GM18520 (cell line): ENCODE results near the gene CYP27C1.

ENCODE experiments used
- ATAC-seq: cut with Tn5 transposase; IDR thresholded peaks from one replicate; pipeline ENCODE4 v1.9.1; 2021; ENCODE audit not compliant: unreplicated experiment

Gene CYP27C1

GRCh38 chr2:127157651-127158485 is 62.2 kb downstream of the CYP27C1 start:
- ATAC-seq, result no peak

GRCh38 chr2:127157114-127157513 is 63.0 kb downstream of the CYP27C1 start:
- no peak for ATAC-seq

- ATAC-seq, result no peak
Measured at GRCh38 chr2:127155947-127156346, 64.2 kb downstream of the CYP27C1 start.

GRCh38 chr2:127155028-127155581 is 65.0 kb downstream of the CYP27C1 start:
- ATAC-seq, result no peak

GRCh38 chr2:127154396-127154795 is 65.7 kb downstream of the CYP27C1 start:
- no peak for ATAC-seq

GRCh38 chr2:127153691-127154158 is 66.4 kb downstream of the CYP27C1 start:
- no peak for ATAC-seq

- no peak for ATAC-seq
Measured at GRCh38 chr2:127150996-127151395, 69.1 kb downstream of the CYP27C1 start.

- ATAC-seq, result no peak
Measured at GRCh38 chr2:127149384-127149783, 70.7 kb downstream of the CYP27C1 start.

- ATAC-seq, result no peak
Measured at GRCh38 chr2:127146820-127147502, 73.1 kb downstream of the CYP27C1 start.

GRCh38 chr2:127146071-127146725 is 73.9 kb downstream of the CYP27C1 start:
- ATAC-seq, result no peak

- ATAC-seq, result no peak
Measured at GRCh38 chr2:127145280-127145895, 74.7 kb downstream of the CYP27C1 start.

- ATAC-seq, result no peak
Measured at GRCh38 chr2:127143841-127144782, 76.0 kb downstream of the CYP27C1 start.

GRCh38 chr2:127142663-127143630 is 77.2 kb downstream of the CYP27C1 start:
- ATAC-seq, result no peak

GRCh38 chr2:127140538-127140937 is 79.6 kb downstream of the CYP27C1 start:
- ATAC-seq, result no peak

- no peak for ATAC-seq
Measured at GRCh38 chr2:127139766-127140165, 80.3 kb downstream of the CYP27C1 start.

GRCh38 chr2:127138281-127138680 is 81.8 kb downstream of the CYP27C1 start:
- ATAC-seq, result no peak

- ATAC-seq, result no peak
Measured at GRCh38 chr2:127137741-127138140, 82.4 kb downstream of the CYP27C1 start.

GRCh38 chr2:127137225-127137624 is 82.9 kb downstream of the CYP27C1 start:
- ATAC-seq, result no peak
